KG1 (cell line): ENCODE results near the gene ADCY1.

ENCODE experiments used
- DNase-seq: peaks from one replicate; lab custom pipeline; 2025; lab: John Stamatoyannopoulos, UW

ADCY1 gene

GRCh38 chr7:45677311-45677900, 103.2 kb downstream of the ADCY1 start:
- DNase-seq, result no peak

DNA sequence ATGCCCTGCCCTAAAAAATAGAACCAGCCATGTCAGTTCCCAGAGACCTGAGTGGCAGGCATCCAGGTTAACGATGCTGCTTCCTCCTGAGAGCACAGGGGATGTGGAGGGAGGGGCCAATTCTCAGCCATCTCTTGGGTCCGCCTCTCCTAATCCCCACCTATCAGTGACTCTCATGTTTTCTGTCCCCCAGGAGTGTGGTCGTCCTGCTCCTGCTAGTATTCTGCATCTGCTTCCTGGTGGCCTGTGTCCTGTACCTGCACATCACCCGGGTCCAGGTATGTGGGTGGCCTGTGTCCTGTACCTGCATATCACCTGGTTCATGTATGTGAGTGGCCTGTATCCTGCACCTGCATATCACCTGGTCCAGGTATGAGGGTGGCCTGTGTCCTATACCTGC, 105.3 kb downstream of the ADCY1 start:
- DNase-seq, result no peak

GRCh38 chr7:45680776-45681175, 106.6 kb downstream of the ADCY1 start:
- DNase-seq, result no peak

DNA sequence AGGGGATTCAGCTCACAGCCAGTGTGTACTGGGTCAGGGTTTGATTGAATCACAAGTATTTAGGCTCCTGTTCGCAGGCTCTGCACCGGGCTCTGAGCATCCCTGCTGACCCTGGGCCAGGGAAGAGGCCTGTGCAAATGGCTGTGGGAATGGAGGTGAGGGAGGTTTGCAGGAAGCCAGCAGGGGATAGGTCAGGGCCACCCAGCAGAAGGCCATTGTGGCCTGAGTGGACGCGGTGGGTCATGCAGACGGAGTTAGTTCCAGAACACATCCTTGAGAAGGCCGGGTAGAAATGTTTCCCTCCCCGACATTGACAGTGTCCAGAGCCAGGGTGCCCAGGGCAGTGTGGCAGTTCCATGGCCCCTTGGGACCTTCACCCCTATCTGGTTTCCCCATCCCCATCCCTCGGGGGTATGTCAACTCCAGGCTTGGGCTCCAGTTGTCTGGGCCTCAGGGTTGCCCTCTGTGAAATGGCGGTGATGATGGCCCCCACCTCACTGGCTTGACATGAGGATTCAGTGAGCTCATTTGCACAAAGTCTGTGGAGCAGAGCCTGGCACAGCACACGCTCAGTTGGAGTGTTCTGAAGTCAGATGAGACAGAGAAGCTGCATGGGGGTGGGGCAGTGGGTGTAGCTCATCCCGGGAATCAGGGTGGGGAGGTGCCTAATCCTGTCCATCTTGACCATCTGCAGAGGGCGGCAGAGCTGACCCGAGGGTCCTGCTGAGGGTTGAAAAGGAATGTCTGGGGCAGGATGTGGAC, 107.6 kb downstream of the ADCY1 start:
- no peak for DNase-seq

DNA sequence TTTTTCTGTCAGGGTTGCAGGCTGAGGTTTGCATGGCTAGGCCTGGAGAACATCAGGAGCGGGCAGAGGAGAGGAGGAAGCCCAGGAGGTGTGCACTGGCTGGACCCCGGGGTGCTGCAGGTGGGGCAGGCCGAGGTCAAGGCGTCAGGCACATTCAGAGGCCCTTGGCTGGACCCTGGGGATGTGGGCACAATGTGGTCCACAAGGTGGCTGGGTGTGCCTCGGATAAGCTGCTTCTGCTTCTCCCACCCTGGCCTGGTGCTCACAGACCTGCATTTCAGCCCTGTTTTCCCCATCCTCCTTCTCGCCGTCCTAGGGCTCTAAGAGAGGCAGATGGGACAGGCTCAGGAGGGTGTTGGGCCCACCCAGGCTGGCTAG, 108.2 kb downstream of the ADCY1 start:
- DNase-seq, result no peak

GRCh38 chr7:45682836-45683555, 108.8 kb downstream of the ADCY1 start:
- DNase-seq, result no peak

GRCh38 chr7:45683556-45684148, 109.5 kb downstream of the ADCY1 start:
- DNase-seq, result no peak

- DNase-seq, result no peak
These were observed 110.9 kb downstream of the ADCY1 start for GRCh38 chr7:45684910-45685618.

DNA sequence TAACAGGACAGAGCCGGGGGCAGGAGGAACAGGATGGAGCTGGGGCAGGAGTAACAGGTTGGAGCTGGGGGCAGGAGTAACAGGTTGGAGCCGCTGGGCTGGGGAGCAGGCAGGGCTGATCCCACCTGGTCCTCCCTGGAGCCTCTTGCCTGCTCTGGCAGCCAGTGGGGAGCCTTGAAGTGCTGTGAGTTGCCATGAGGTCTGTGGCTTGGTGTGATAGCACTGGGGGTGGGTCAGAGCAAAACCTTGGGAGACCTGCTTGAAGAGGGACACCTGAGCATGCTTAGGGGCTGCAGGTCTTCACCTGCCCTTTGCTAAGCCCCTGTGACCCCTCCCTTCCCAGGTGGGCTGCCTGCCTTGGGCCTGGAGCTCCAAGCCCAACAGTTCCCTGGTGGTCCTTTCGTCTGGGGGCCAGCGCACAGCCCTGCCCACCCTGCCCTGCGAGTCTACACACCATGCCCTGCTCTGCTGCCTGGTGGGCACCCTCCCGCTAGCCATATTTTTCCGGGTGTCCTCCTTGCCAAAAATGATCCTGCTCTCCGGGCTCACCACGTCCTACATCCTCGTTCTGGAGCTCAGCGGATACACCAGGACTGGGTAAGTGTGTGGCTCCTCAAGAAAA, 111.6 kb downstream of the ADCY1 start:
- no peak for DNase-seq

GRCh38 chr7:45686441-45687184, 112.4 kb downstream of the ADCY1 start:
- no peak for DNase-seq

GRCh38 chr7:45687185-45687560, 113.0 kb downstream of the ADCY1 start:
- DNase-seq, result no peak

DNA sequence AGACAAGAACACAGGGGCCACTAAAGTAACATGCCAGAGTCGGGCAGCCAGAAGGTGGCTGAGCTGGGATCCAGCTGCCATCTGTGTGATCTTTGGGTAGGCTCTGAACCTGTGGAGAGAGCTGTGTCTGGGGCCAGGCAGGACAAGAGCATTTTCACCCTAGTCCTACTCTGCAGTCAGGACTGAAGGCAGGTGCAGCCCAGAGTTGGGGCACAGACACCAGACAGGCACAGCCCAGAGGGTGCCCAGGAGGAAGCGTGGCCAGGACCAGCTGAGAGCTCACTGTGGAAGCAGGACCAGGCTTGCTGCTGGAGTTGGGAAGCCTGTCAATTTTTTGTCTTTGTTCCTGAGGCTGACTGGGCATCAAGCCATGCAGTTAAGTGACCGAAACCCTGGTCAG, 113.6 kb downstream of the ADCY1 start:
- no peak for DNase-seq

DNA sequence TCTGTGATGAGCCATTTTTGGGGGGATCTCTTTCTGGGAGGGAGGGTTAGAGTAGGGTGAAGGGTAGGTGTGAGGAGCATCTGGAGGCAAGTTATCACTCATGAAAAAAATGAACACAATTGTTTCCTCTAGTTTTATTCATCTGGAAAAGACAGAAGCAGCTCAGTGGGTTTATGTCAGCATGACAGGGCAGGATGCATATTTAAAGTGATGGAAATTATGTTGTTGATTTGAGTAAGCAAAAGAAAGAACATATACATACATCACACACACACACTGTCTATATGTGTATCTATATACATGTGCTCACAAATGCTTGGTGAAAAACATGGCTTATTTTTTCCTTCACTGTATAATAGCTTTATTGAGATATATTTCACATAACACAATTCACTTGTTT, 114.2 kb downstream of the ADCY1 start:
- no peak for DNase-seq

DNA sequence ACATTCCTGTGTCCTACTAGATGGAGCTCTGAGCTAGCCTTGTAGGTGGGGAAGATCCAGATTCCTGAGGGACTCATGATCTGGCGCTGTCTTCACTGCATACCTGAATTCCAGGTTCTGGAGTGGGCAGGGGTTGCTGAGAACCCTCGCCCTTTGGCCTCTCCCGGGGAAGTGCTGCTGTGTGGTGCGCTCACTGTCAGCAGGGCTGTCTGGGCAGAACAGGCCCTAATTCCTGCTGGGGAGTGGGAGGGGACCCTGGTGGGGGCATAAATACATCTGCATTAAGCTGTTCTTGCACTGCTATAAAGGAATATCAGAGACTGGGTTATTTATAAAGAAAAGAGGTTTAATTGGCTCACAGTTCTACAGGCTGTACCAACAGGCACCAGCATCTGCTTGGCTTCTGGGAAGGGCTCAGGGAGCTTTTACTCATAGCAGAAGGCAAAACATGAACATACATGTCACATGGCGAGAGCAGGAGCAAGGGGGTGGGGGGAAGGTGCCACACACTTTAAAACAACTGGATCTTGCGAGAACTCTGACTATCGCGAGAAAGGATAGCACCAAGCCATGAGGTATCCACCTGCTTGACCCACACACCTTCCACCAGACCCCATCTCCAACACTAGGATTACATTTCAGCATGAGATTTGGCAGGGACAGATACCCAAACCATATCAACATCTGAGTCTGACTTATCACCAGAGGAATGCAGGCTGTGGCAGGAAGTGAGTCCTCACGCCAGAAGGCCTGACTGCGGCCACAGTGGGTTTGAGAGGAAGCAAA, 115.0 kb downstream of the ADCY1 start:
- no peak for DNase-seq

GRCh38 chr7:45689797-45690761, 115.9 kb downstream of the ADCY1 start:
- no peak for DNase-seq

- no peak for DNase-seq
These were observed 116.6 kb downstream of the ADCY1 start for GRCh38 chr7:45690762-45691150.

DNA sequence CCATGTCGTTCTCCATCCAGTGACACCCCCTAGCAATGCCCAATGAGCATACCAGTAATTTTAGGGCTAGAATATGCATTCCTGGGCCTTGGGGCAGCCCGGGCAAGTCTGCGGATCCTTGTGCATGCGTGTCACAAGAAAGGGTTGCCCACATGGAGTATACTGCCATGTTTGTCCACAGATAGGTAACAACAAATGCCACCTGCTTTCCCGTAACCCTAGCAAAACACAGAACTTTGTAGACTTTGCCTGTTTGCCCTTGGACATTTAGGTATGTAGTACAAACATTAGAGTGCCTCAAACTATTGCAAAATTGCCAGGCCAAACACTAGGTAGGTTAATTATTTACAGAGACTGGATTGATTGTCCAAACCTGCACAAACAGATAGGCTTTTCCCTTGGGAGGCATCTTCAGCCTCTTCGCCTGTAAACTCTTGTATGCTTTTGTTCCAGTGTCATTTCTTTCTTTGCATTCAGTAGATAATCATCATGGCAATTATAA, 117.0 kb downstream of the ADCY1 start:
- DNase-seq, result no peak

DNA sequence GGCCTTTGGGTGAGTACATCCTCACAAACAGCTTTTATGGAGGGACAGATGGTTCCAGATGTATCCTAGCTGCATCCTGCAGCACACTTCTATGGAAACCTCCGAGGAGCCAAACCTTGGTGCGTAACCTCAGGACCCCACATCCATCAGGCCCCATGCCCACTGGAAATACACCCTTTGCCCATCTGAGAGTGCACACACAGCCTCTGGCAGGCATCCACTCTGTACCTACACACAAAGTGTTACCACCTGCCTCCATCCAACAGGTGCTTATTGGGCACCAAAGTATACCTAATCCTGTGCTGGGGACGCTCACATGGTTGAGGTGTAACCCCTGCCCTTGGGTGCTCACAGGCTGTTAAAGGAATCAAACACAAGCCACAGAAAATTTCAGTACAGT, 117.9 kb downstream of the ADCY1 start:
- no peak for DNase-seq
